K562 (cell line): ENCODE results near the gene LRRC39. TPM values are rescaled to one million over a fixed set of nuclear protein-coding genes. Genes with fewer than 3 reads are reported as not detected.
A peak's percentile ranks its signal among the peaks of the same experiment; 100 is the strongest.

Source experiments
- ELF4 ChIP-seq: fragments of 450-650 bp; formaldehyde crosslinking; IDR thresholded peaks from 2 replicates; pipeline ENCODE4 v1.4.0; 2022; ENCODE audit warnings: missing genetic modification characterization
- ESRRA ChIP-seq: fragments of 450-650 bp; IDR thresholded peaks from 2 replicates; pipeline ENCODE4 v1.6.1; 2014; ENCODE audit warnings: low read depth, mild to moderate bottlenecking, moderate library complexity, borderline replicate concordance
- MBD2 ChIP-seq: sonication (generic); IDR thresholded peaks from 2 replicates; pipeline ENCODE4 v1.6.1; 2016; ENCODE audit warnings: low read depth, borderline replicate concordance
- MCM5 ChIP-seq: fragments of 450-650 bp; IDR thresholded peaks from 2 replicates; pipeline ENCODE4 v1.6.1; 2016; ENCODE audit warnings: low read depth
- MTA1 ChIP-seq: fragments of 450-650 bp; IDR thresholded peaks from 2 replicates; pipeline ENCODE4 v1.6.1; 2017; ENCODE audit warnings: borderline replicate concordance
- MYC ChIP-seq, 2 experiments: fragments of 250-450 bp in 1 of 2; sonication (Bioruptor Pico) in 1 of 2; IDR thresholded peaks; 2 replicates each; pipeline versions ENCODE4 v1.5.1 to v1.6.1; 2012 to 2021; ENCODE audit warnings: low read depth in 2 of 2, borderline replicate concordance in 1 of 2, improper control_type of control experiment in 1 of 2, low read length in 1 of 2, mild to moderate bottlenecking in 1 of 2, moderate library complexity in 1 of 2
- NBN ChIP-seq: fragments of 450-650 bp; IDR thresholded peaks from 2 replicates; pipeline ENCODE4 v1.6.1; 2016; ENCODE audit warnings: low read depth, mild to moderate bottlenecking
- SAFB ChIP-seq: fragments of 200-400 bp; formaldehyde crosslinking; IDR thresholded peaks from 2 replicates; pipeline ENCODE4 v1.6.1; 2017; ENCODE audit warnings: low read depth, low read length, borderline replicate concordance
- TCF15 ChIP-seq: fragments of 250-450 bp; sonication (Bioruptor Pico); IDR thresholded peaks from 2 replicates; pipeline ENCODE4 v1.8.0; 2022; ENCODE audit warnings: moderate library complexity, mild to moderate bottlenecking, inconsistent platforms
- TCF7L2 ChIP-seq: fragments of 150-350 bp; IDR thresholded peaks from 2 replicates; pipeline ENCODE4 v1.6.1; 2016; ENCODE audit warnings: low read depth, mild to moderate bottlenecking, low read length, moderate library complexity
- ZNF668 ChIP-seq: fragments of 250-450 bp; sonication (Bioruptor Pico); IDR thresholded peaks from 2 replicates; pipeline ENCODE4 v1.8.0; 2022; ENCODE audit warnings: mild to moderate bottlenecking, inconsistent platforms
- polyA plus RNA-seq, 8 experiments: library from polyadenylated mRNA; depleted of rRNA in 4 of 8; stranded (reverse) in 5 of 8; unstranded in 3 of 8; fragments of >200 nt; fragmentation: Nextera tagmentation in 2 of 8; fragmentation: Illumina TruSeq in 1 of 8; extraction: Ambion mirVana in 2 of 8; extraction: Trizol in 1 of 8; gene quantifications; 2 replicates each; pipeline versions ENCODE4 v1.2.1 to v1.2.3, GENCODE V29; 2011 to 2014; ENCODE audit warnings: inconsistent platforms in 1 of 8, missing spikeins in 1 of 8
- total RNA-seq, 7 experiments: library from RNA; depleted of rRNA in 6 of 7; stranded (reverse); fragments of >200 nt in 6 of 7; fragmentation: Illumina TruSeq in 2 of 7; extraction: Trizol in 2 of 7; gene quantifications; 2 replicates each; pipeline versions ENCODE4 v1.2.1 to v1.2.3, GENCODE V29; 2011 to 2021; ENCODE audit warnings: low replicate concordance in 1 of 7
- TF ChIP-seq, protein P1 (sequence below): fragments of 450-650 bp; IDR thresholded peaks from 2 replicates; pipeline ENCODE4 v1.6.1; 2017; ENCODE audit warnings: mild to moderate bottlenecking, moderate library complexity
- TF ChIP-seq, protein P2 (sequence below): sonication (generic); formaldehyde crosslinking; IDR thresholded peaks from 2 replicates; pipeline ENCODE4 v1.8.1; 2023; ENCODE audit warnings: missing genetic modification reagents, mild to moderate bottlenecking, borderline replicate concordance
- TF ChIP-seq, protein P3 (sequence below): fragments of 200-800 bp; sonication (Bioruptor generic); IDR thresholded peaks from 2 replicates; pipeline ENCODE4 v1.6.1; 2017; ENCODE audit warnings: missing genetic modification characterization, missing compliant biosample characterization
- TF ChIP-seq, protein P4 (sequence below): sonication (generic); formaldehyde crosslinking; IDR thresholded peaks from 2 replicates; pipeline ENCODE4 v1.8.0; 2022; ENCODE audit warnings: mild to moderate bottlenecking, missing genetic modification reagents

Gene LRRC39
- total and polyA plus RNA-seq, 9 of the 15 experiments (the other 6 are each of a cell fraction or from before 2014, with no cell fraction given) = 1.00 to 3.1 (median 1.3) TPM

DNA sequence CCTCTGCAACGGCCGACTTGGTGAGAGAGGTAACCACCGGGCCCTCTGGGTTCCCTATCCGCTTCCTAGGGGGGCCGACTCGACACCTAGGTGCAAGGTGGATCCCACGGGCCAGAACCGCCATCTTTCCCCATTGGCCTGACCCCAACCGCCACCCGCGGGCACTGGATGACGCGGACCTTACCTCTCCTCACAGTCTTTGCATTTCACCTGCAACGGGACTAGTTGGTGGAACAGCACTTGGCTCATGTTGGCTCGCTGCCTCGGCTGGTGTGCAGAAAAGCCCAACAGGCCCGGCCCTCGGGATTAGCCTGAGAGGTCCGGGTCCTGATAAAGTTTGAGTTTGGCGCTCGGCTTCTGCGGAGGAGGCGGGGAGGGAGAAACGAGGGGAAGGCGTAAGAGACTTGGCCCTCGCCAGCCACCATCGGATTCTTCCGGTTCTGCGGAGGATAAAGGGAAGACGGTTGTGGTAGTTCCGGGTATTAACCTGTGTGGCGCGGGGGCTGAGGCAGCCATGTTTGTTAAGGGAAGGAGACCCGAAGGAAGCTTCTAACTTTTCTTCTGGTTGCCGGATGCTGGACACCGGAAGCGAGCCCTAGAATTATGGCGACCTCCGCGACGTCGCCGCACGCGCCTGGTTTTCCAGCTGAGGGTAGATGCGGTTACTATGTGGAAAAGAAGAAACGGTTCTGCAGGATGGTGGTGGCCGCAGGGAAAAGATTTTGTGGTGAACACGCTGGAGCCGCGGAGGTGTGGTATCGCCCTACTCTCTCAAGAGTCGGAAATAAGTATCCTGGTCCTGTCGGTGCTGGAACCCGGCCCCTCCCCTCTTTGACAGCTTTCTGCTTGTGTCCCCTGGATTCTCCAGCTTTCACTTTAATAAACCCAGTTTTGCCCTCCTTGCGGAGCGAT is 45.2 kb downstream of the LRRC39 start, which contains the start of the genes SASS6 and TRMT13 (continued):
- TF ChIP-seq, protein P1, sequence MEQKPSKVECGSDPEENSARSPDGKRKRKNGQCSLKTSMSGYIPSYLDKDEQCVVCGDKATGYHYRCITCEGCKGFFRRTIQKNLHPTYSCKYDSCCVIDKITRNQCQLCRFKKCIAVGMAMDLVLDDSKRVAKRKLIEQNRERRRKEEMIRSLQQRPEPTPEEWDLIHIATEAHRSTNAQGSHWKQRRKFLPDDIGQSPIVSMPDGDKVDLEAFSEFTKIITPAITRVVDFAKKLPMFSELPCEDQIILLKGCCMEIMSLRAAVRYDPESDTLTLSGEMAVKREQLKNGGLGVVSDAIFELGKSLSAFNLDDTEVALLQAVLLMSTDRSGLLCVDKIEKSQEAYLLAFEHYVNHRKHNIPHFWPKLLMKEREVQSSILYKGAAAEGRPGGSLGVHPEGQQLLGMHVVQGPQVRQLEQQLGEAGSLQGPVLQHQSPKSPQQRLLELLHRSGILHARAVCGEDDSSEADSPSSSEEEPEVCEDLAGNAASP = no peak
- TF ChIP-seq TCF7L2 (no peak), ESRRA (peak; percentile 68; the same call in 1 of the 2 replicates), MYC (IDR thresholded peaks at IDR 0.05; ENCODE audit: low read depth, low read length) (peak; percentile 90), MYC (CRISPR knock-in tag; IDR thresholded peaks at IDR 0.05; ENCODE audit: borderline replicate concordance, low read depth) (no peak), ZNF668 (CRISPR knock-in tag) (no peak), MBD2 (peak; percentile 84), SAFB (no peak), MCM5 (no peak), ELF4 (CRISPR knock-in tag) (no peak), NBN (peak; percentile 82), MTA1 (peak; percentile 85), TCF15 (no peak)
- TF ChIP-seq, protein P2, sequence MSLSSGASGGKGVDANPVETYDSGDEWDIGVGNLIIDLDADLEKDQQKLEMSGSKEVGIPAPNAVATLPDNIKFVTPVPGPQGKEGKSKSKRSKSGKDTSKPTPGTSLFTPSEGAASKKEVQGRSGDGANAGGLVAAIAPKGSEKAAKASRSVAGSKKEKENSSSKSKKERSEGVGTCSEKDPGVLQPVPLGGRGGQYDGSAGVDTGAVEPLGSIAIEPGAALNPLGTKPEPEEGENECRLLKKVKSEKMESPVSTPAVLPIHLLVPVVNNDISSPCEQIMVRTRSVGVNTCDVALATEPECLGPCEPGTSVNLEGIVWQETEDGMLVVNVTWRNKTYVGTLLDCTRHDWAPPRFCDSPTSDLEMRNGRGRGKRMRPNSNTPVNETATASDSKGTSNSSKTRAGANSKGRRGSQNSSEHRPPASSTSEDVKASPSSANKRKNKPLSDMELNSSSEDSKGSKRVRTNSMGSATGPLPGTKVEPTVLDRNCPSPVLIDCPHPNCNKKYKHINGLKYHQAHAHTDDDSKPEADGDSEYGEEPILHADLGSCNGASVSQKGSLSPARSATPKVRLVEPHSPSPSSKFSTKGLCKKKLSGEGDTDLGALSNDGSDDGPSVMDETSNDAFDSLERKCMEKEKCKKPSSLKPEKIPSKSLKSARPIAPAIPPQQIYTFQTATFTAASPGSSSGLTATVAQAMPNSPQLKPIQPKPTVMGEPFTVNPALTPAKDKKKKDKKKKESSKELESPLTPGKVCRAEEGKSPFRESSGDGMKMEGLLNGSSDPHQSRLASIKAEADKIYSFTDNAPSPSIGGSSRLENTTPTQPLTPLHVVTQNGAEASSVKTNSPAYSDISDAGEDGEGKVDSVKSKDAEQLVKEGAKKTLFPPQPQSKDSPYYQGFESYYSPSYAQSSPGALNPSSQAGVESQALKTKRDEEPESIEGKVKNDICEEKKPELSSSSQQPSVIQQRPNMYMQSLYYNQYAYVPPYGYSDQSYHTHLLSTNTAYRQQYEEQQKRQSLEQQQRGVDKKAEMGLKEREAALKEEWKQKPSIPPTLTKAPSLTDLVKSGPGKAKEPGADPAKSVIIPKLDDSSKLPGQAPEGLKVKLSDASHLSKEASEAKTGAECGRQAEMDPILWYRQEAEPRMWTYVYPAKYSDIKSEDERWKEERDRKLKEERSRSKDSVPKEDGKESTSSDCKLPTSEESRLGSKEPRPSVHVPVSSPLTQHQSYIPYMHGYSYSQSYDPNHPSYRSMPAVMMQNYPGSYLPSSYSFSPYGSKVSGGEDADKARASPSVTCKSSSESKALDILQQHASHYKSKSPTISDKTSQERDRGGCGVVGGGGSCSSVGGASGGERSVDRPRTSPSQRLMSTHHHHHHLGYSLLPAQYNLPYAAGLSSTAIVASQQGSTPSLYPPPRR (CRISPR knock-in tag) = 0 out of 2 replicates have a peak, but pooled peaks have one; percentile 15
- TF ChIP-seq, protein P3, sequence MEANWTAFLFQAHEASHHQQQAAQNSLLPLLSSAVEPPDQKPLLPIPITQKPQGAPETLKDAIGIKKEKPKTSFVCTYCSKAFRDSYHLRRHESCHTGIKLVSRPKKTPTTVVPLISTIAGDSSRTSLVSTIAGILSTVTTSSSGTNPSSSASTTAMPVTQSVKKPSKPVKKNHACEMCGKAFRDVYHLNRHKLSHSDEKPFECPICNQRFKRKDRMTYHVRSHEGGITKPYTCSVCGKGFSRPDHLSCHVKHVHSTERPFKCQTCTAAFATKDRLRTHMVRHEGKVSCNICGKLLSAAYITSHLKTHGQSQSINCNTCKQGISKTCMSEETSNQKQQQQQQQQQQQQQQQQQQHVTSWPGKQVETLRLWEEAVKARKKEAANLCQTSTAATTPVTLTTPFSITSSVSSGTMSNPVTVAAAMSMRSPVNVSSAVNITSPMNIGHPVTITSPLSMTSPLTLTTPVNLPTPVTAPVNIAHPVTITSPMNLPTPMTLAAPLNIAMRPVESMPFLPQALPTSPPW (CRISPR knock-in tag) = peak; percentile 89
- TF ChIP-seq, protein P4, sequence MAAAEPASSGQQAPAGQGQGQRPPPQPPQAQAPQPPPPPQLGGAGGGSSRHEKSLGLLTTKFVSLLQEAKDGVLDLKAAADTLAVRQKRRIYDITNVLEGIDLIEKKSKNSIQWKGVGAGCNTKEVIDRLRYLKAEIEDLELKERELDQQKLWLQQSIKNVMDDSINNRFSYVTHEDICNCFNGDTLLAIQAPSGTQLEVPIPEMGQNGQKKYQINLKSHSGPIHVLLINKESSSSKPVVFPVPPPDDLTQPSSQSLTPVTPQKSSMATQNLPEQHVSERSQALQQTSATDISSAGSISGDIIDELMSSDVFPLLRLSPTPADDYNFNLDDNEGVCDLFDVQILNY (CRISPR knock-in tag) = peak; percentile 57; the same call in 1 of the 2 replicates
